DMS 273 treated with DMSO at 0.1 percent for 48 hours (cell line): ENCODE results near the gene FBXL14.
A peak's percentile ranks its signal among the peaks of the same experiment; 100 is the strongest.
"Not testable (repeated sequence)": the region's sequence is repeated elsewhere in the genome, so short reads cannot be mapped to it uniquely, and the experiment has no call there.

Experiments
- DNase-seq: peaks from one replicate; lab custom pipeline; 2025; lab: John Stamatoyannopoulos, UW

The FBXL14 gene

DNA sequence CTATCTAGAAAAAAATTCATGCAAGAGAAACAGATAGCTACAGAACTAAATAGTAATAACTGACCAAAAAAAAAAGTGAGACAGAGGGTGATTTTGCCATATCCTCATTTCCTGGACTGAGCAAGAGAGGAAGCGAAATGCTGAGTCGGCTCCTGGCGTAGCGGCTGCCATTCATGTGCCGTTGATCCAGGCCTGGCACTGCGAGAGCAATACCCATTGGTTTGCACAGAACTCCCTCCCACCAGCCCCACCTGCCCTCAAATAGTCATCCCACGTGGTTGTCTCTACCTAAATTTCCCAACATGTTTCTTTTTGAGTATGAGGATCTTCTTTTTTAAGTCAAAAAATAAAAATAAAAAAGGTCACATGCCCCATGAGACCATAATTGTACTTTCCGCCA, 25.2 kb upstream of the FBXL14 start:
- DNase-seq: no peak

GRCh38 chr12:1619159-1619558, 24.8 kb upstream of the FBXL14 start:
- no peak for DNase-seq

DNA sequence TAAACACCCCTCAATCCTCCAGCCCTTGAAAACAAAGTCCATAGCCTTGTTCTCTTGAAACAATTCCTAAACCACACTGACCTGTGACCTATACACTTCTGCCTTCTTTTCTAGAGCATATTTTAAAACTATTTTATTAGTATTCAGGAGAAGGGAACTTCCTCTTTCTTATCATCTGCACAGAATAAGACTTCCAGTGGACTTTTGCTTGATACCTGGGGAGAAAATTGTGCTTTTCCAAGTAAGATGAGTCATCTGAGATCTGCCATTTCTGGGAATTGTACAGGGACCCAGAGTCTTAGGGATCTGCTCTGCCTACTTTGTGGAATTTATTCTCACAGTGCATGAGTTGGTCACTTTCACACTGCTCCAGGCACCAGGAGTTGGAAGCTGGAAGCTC, 24.1 kb upstream of the FBXL14 start:
- no peak for DNase-seq

GRCh38 chr12:1616233-1617066, 22.1 kb upstream of the FBXL14 start:
- no peak for DNase-seq

- no peak for DNase-seq
Measured at GRCh38 chr12:1614360-1614759, 20.0 kb upstream of the FBXL14 start.

- no peak for DNase-seq
Measured at GRCh38 chr12:1613860-1614259, 19.5 kb upstream of the FBXL14 start.

DNA sequence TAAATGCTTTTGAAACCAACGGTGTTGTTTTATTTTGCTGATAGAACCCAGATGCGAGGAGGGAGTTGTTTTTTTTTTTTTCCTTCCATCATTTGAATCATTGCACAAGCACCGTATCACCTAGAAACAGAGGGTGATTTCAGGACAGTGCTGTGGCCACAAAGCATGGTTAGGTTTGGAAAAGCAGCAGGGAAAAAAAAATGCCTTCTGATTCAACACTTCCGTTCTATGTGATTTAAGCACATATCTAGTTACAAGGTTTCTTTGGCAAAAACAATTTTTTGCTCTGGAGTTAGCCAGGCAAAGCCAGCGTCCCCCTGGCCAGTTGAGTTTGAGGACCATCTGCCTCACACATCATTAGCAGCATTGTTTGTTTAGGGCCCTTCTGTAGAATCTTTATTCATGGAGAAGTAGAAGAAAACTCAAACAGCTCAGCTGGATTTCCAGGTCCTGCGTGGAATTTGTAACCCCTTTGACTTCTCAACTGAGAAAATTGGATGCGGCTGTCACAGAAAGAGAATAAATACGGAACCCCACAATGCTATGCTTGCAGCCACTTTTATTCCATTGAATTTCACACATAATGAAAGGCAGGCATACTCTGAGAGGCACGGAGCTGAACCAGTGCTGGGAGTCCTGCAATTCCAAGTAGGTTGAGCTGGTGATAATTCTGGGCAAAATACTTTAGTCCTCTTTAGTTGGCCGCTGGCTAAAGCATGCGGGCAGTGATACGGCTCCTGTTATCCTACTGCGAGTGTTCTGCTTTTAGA, 17.6 kb upstream of the FBXL14 start:
- DNase-seq: no peak

DNA sequence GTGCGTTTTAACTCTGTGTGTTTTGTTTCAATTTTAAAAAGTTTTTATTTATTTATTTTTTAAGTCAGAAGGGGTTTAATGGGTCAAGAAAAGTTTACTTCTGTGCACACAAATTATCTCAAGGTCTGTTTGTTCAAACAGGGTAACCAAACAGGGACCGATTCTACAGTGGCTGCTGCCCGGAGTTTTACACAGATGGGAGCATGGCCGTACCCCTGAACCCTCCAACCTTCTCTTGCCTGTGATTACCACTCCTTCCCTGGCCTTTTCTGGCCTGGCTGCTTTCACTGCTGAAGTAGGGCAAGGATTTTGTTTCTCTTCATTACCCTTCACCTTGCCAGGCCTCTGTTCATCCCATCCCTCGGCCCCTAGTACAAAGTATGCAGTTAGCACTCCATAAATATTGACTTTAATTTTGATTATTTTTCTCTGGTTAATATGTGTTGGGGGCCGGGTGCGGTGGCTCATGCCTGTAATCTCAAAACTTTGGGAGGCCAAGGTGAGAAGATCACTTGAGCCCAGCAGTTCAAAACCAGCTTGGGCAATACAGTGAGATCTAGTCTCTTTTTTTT, 15.8 kb upstream of the FBXL14 start:
- no peak for DNase-seq

DNA sequence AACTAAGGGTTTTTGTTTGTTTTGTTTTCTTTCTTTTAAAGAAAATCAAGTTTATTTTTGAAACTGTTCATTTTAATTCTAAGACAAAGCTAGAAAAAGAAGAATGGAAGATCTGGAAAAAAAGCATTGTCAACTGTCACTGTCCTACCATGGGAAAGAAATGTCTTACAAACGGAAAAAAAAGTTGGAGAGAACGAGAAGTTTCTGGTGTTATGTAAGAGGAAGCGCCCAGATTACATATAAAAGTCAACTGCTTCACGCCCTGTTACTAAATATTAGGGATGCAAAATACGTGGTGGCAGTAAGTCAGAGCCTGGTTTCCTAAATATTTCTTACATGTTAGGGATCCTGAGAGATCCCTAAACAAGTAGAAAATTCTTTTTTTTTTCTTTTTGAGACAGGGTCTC, 14.3 kb upstream of the FBXL14 start:
- no peak for DNase-seq

DNA sequence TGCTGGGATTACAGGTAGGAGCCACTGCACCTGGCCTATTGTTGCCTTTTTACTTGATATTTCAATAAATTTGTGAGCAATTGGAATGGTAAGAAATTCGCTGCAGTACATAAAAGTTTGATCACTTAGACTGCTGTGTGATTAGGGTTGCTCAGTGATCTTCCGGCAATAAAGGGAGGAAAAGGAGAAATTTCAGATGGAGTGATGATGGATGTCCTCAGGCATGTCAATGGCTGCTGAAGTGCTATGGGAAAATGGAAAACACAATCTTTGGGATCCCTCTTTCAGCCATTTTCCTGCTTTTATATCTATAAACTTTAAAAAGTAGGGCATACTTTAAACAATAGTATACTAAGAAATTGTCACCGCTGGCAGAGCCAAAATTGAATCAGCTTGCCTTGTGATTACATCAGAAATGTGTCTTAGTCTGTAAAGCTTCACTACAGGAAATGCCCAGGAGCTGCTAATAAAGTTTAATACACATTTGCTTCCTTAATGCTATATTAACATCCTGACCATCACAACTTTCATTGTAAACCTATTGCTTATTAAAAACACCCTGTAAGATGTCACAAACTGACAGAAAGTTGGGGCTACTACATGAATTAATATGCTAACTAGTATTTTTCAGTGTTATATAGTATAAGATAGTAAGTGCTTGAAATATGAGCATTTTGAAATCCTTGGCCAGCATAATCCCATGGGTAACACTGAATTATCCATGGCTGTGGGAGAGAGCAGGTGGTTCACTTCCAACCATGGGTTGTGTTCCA, 13.7 kb upstream of the FBXL14 start:
- no peak for DNase-seq

DNA sequence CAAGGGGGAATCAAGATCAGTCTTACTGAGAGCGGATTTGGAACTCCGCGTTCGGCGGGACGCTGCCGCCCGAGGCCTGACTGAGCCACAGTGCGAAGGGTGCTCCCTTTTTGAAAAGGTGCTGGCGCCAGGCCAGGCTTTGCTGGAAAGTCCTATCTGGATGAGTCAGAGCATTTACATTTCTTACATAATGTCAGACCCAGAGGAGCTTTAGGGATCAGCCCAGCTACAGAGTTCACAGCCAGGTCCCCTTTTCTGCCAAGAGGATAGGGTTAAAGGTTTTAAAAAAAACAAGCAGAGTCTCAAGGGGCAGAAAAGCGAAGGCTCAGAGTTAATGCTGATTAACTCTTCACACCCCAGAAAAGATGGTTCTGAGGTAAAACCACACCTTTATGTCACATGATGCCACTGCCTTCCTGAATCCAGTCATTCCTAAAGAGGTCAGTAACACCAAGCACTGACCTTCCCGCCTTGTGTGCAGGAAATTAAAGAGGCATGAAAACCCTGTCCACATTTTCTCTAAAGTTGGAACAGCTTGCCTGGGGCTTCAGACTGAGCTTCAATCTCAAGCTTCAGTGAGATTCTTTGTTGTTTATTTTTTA, 11.7 kb upstream of the FBXL14 start:
- DNase-seq: no peak

- DNase-seq: peak; percentile 57
Measured at GRCh38 chr12:1605129-1606020, 11.0 kb upstream of the FBXL14 start.

- no peak for DNase-seq
Measured at GRCh38 chr12:1604464-1604863, 10.1 kb upstream of the FBXL14 start.

- no peak for DNase-seq
Measured at GRCh38 chr12:1603269-1603993, 9.1 kb upstream of the FBXL14 start.

DNA sequence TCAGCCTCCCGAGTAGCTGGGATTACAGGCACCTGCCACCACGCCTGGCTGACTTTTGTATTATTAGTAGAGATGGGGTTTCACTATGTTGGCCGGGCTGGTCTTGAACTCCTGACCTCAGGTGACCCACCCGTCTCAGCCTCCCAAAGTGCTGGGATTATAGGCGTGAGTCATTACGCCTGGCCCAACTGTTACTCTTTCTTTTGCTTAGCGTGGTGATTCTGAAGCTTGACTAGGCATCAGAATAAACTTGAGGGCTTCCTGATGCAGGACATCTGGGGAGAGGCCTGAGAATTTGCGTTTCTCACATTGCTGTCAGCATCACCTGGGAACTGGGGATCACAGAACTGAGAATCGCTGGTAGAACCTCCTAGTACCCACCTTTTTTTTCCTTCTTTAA, 8.3 kb upstream of the FBXL14 start:
- DNase-seq: not testable (repeated sequence)

- DNase-seq: no peak
Measured at GRCh38 chr12:1598757-1599156, 4.4 kb upstream of the FBXL14 start.

- DNase-seq: no peak
Measured at GRCh38 chr12:1595690-1596347, 1.4 kb upstream of the FBXL14 start.

DNA sequence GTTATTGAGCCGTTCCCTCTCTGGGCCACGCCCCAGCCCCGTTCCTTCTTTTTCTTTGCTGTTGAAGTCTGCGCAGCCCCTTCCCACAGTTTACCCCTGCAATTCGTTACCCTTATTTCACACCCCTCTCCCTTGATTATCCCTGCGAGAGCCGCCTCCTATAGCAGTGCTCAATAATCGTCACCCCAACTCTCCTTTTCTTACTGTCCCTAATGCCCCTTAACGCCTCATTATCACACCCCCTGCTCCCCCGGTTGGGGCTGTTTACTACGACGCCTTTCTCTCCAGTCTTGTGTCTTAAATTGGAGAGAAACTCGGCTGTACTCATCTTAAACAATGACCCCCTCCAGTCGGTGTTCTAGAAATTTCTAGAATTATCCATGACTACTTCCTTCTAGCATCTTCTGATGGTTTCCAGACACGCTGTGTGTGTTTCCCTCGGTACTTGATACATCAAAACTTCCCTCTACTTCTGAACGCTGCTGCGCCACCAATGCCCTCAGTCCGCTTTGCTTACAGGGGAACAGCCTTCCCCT, 713 bp upstream of the FBXL14 start:
- no peak for DNase-seq

DNA sequence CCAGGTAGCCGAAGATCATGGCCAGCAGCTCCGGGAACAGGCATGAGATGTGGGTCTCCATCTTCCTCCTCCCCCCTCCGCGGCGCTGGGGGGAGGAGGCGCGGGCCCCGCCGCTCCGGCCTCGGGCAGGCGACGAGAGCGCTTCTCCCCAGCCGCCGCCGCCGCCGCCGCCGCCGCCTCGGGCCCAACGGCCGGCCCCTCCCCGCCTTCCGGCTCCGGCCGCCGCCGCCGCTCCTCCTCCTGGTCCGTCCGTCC, 448 bp downstream of the FBXL14 start:
- no peak for DNase-seq
